Gastrocnemius medialis (tissue), 4 donors: ENCODE measurements around the gene ALK. TPM values are rescaled to one million over a fixed set of nuclear protein-coding genes. Genes with fewer than 3 reads are reported as not detected.

Source experiments
- ATAC-seq, 2 donors: fragments of 150-250 bp; one replicate each; pipeline ENCODE4 v1.9.1; 2016
- DNase-seq, 2 donors: peaks; one replicate each; pipeline ENCODE4 v3.0.0-alpha.2; 2019
- H3K27ac ChIP-seq, 4 donors: fragments of 200-600 bp; sonication (generic); 1 replicate in 1 of 4; 2 replicates in 3 of 4; pipeline ENCODE4 v1.5.1; 2016 to 2018; ENCODE audit warnings: mild to moderate bottlenecking in 2 of 4, moderate library complexity in 1 of 4
- H3K27me3 ChIP-seq, 3 donors: fragments of 200-600 bp; sonication (generic) in 2 of 3; 1 replicate in 1 of 3; 2 replicates in 2 of 3; pipeline versions ENCODE4 v1.5.1 to v1.6.0; 2016 to 2019; ENCODE audit warnings: mild to moderate bottlenecking in 1 of 3, moderate library complexity in 1 of 3
- H3K36me3 ChIP-seq, 2 donors: fragments of 200-600 bp; sonication (generic) in 1 of 2; one replicate each; pipeline ENCODE4 v1.5.1; 2017 to 2018
- H3K4me1 ChIP-seq, 2 donors: fragments of 200-600 bp; sonication (generic) in 1 of 2; one replicate each; pipeline ENCODE4 v1.5.1; 2016 to 2017; ENCODE audit warnings: mild to moderate bottlenecking in 2 of 2
- H3K4me3 ChIP-seq, 4 donors: fragments of 200-600 bp; sonication (generic) in 3 of 4; 1 replicate in 1 of 4; 2 replicates in 3 of 4; pipeline ENCODE4 v1.5.1; 2016 to 2019; ENCODE audit warnings: mild to moderate bottlenecking in 2 of 4
- H3K9me3 ChIP-seq, 3 donors: fragments of 200-600 bp; sonication (generic) in 2 of 3; 1 replicate in 1 of 3; 2 replicates in 2 of 3; pipeline ENCODE4 v1.5.1; 2016 to 2019
- CTCF ChIP-seq, 5 experiments: fragments of 450-650 bp in 3 of 5; fragments of 200-600 bp in 2 of 5; sonication (generic) in 2 of 5; IDR thresholded peaks in 4 of 5; conservative IDR thresholded peaks in 1 of 5; 1 replicate in 4 of 5; 2 replicates in 1 of 5; pipeline ENCODE4 v1.5.1; 2016 to 2019; ENCODE audit warnings: antibody characterized with exemption in 5 of 5, mild to moderate bottlenecking in 3 of 5, moderate library complexity in 3 of 5
- POLR2A ChIP-seq, 2 donors: fragments of 450-650 bp; IDR thresholded peaks; one replicate each; pipeline ENCODE4 v1.6.1; 2017; ENCODE audit warnings: antibody characterized with exemption in 2 of 2, mild to moderate bottlenecking in 2 of 2, moderate library complexity in 2 of 2
- in situ Hi-C, 4 donors: fragments of 200-750 bp; cut with MboI; loops; one replicate each; pipeline versions ENCODE4 v1.15.0 to v1.8.0; 2017; ENCODE audit warnings: low sequenced_read_pairs in 4 of 4
- intact Hi-C: fragments of 100-400 bp; cut with DNase I; formaldehyde crosslinking; loops from one replicate; pipeline ENCODE4 v1.15.1; 2023; ENCODE audit warnings: low total_unique reads
- total RNA-seq, 4 donors: library from RNA; depleted of rRNA; stranded (reverse); fragments of >200 nt; gene quantifications; one replicate each; pipeline versions ENCODE4 v1.1.0 to v1.2.3, GENCODE V29; 2016

ALK gene
- total RNA-seq, 4 donors from 2014 or later, result not detected

GRCh38 chr2:29761278-29761677 lies 160.1 kb downstream of the ALK start:
- ATAC-seq, result no peak
- TF ChIP-seq CTCF (IDR thresholded peaks at IDR 0.05 in 4 of 5, conservative IDR thresholded peaks at IDR 0.05 in 1 of 5) (no peak), POLR2A (IDR thresholded peaks at IDR 0.05) (no peak)
- no peaks in the 10 kb centered on the region for H3K36me3 ChIP-seq

GRCh38 chr2:29760008-29760407 lies 161.4 kb downstream of the ALK start:
- ATAC-seq, result no peak

More at GRCh38 chr2:29761278-29761677, 160.1 kb downstream of the ALK start:
- H3K27me3 ChIP-seq, result no peaks in the 10 kb centered on the region
- H3K4me1 ChIP-seq, result no peaks in the 10 kb centered on the region
- H3K4me3 ChIP-seq, result no peak overlapping the region
- DNase-seq, result no peak
- in situ Hi-C loops, result no loop called here
- H3K9me3 ChIP-seq, result no peaks in the 10 kb centered on the region
- intact Hi-C loops, result no loop called here
- H3K27ac ChIP-seq, result no peak overlapping the region

DNA sequence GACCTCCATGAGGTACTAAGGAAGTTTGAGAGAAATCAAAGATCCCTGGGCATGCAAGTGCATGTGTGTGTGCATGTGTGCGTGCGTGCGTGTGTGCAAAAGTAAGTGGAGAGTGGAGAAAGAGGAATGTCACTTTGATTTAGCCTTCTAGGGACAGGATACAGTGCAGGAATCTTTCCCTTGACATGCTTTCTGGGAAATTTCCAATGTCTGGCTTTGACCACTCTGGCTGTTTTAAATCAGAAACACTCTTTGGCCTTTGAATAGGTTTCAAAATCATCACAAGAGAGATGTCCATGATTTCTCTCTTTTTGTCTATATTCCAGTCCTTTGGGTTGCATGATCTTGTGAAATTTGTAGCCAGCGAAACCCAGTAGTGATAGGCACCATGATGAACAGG lies 162.0 kb downstream of the ALK start:
- DNase-seq, result no peak
- TF ChIP-seq CTCF (IDR thresholded peaks at IDR 0.05 in 4 of 5, conservative IDR thresholded peaks at IDR 0.05 in 1 of 5) (no peak), POLR2A (IDR thresholded peaks at IDR 0.05) (no peak)
- Histone ChIP-seq H3K4me1 (no peaks in the 10 kb centered on the region), H3K27ac (no peak overlapping the region), H3K27me3 (no peaks in the 10 kb centered on the region), H3K4me3 (no peak overlapping the region), H3K36me3 (no peaks in the 10 kb centered on the region), H3K9me3 (no peaks in the 10 kb centered on the region)
- intact Hi-C loops (no loop called here), in situ Hi-C loops (no loop called here)
- ATAC-seq, result no peak

More at GRCh38 chr2:29760008-29760407, 161.4 kb downstream of the ALK start:
- no peak for DNase-seq
- H3K36me3 ChIP-seq, result no peaks in the 10 kb centered on the region
- in situ Hi-C loops, result no loop called here
- no peak overlapping the region for H3K4me3 ChIP-seq
- no peaks in the 10 kb centered on the region for H3K27me3 ChIP-seq
- intact Hi-C loops, result no loop called here
- no peaks in the 10 kb centered on the region for H3K9me3 ChIP-seq
- H3K4me1 ChIP-seq, result no peaks in the 10 kb centered on the region
- no peak overlapping the region for H3K27ac ChIP-seq
- TF ChIP-seq POLR2A (IDR thresholded peaks at IDR 0.05), result no peak
- TF ChIP-seq CTCF (IDR thresholded peaks at IDR 0.05 in 4 of 5, conservative IDR thresholded peaks at IDR 0.05 in 1 of 5), result no peak

- Histone ChIP-seq H3K27ac (no peak overlapping the region), H3K4me3 (no peak overlapping the region), H3K4me1 (no peaks in the 10 kb centered on the region), H3K36me3 (no peaks in the 10 kb centered on the region), H3K9me3 (no peaks in the 10 kb centered on the region), H3K27me3 (no peaks in the 10 kb centered on the region)
- no peak for ATAC-seq
- intact Hi-C loops (no loop called here), in situ Hi-C loops (no loop called here)
- DNase-seq, result no peak
- TF ChIP-seq CTCF (IDR thresholded peaks at IDR 0.05 in 4 of 5, conservative IDR thresholded peaks at IDR 0.05 in 1 of 5) (no peak), POLR2A (IDR thresholded peaks at IDR 0.05) (no peak)
Observed at GRCh38 chr2:29755829-29756228, 165.6 kb downstream of the ALK start.

- intact Hi-C loops, result no loop called here
- DNase-seq (no peak), ATAC-seq (no peak)
- in situ Hi-C loops, result no loop called here
- no peaks in the 10 kb centered on the region for H3K36me3 ChIP-seq
- H3K9me3 ChIP-seq, result no peaks in the 10 kb centered on the region
- H3K4me1 ChIP-seq, result no peaks in the 10 kb centered on the region
- H3K27me3 ChIP-seq, result no peaks in the 10 kb centered on the region
- no peak overlapping the region for H3K27ac ChIP-seq
- H3K4me3 ChIP-seq, result no peak overlapping the region
- TF ChIP-seq POLR2A (IDR thresholded peaks at IDR 0.05) (no peak), CTCF (IDR thresholded peaks at IDR 0.05 in 4 of 5, conservative IDR thresholded peaks at IDR 0.05 in 1 of 5) (no peak)
Observed at GRCh38 chr2:29755233-29755632, 166.2 kb downstream of the ALK start.
